GM12873 (cell line): ENCODE results near the gene ZFYVE21.

Experiments
- TF ChIP-seq, protein P1 (sequence below): IDR thresholded peaks from 2 replicates; pipeline ENCODE4 v1.5.1; 2012; ENCODE audit warnings: low read depth, mild to moderate bottlenecking, moderate library complexity, low read length, control low read depth; ENCODE audit not compliant: insufficient read depth; ENCODE audit errors: missing control alignments

Gene ZFYVE21

DNA sequence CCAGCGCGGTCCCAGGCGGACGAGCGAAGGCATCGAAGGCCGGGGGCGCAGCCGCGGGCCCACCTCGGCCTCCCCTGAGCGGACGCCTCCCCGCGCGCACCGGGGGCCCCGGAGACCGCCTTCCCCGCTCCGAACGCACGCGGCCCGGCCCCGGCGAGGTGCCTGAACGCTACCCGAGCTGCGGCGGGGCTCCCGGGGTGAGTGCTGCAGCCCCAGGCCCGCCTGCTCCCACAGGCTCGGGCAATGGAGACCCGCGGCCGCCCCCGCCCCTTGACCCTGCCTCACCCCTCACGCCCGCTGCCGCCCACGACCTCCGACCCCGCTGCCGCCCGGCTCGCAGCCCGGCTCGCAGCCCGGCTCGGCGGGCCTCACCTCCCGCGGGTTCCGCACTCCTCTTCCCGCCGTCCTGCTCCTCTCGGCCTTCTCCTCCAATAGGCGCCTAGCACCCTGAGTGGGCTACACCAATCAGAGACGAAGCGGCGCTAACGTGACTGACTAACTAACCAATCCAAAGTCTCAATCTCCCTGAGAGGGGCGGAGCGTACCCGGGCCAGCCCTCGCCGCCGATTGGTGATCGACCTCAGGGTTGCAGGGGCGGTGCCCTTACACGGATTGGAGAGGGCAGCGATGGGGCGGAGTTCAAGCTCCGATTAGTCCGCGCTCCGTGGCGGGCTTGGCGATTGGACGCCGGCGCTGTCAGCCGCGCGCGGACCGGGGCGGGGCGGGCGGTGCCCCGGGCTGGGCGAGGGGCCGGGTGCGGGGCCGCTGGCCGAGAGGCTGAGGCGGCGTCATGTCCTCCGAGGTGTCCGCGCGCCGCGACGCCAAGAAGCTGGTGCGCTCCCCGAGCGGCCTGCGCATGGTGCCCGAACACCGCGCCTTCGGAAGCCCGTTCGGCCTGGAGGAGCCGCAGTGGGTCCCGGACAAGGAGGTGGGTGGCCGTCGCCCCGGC is at the start of gene ZFYVE21, which contains the start of gene XRCC3:
Gene ZFYVE21, plus strand, starts transcription at position 759 of the 949 bp plus-strand sequence. Its CDS starts 32 bp downstream, at position 791.
Gene XRCC3, minus strand, starts transcription at position 400 of the 949 bp plus-strand sequence. CDS start 4,364 bp downstream, outside the sequence.
- TF ChIP-seq, protein P1, sequence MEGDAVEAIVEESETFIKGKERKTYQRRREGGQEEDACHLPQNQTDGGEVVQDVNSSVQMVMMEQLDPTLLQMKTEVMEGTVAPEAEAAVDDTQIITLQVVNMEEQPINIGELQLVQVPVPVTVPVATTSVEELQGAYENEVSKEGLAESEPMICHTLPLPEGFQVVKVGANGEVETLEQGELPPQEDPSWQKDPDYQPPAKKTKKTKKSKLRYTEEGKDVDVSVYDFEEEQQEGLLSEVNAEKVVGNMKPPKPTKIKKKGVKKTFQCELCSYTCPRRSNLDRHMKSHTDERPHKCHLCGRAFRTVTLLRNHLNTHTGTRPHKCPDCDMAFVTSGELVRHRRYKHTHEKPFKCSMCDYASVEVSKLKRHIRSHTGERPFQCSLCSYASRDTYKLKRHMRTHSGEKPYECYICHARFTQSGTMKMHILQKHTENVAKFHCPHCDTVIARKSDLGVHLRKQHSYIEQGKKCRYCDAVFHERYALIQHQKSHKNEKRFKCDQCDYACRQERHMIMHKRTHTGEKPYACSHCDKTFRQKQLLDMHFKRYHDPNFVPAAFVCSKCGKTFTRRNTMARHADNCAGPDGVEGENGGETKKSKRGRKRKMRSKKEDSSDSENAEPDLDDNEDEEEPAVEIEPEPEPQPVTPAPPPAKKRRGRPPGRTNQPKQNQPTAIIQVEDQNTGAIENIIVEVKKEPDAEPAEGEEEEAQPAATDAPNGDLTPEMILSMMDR = no peak

DNA sequence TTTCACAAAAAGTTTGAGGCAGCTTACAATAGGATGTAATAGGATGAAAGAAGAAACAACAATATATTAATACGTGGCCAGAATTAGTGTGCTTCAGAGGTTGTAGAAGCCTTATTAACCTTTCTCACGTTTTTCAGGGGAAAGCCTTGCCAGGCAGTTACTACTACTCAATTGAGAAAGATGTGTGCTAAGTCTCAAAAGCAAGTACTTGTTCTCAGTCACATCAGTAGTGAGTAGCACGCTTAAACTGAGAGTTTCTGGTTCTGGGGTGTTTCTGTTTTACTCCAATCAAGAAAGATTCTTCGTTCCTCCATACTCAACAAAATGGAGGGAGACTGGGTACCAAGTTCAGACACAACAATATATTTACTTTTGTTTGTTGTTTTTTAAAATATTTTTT is 47.9 kb upstream of the ZFYVE21 start:
- TF ChIP-seq, protein P1 = no peak

DNA sequence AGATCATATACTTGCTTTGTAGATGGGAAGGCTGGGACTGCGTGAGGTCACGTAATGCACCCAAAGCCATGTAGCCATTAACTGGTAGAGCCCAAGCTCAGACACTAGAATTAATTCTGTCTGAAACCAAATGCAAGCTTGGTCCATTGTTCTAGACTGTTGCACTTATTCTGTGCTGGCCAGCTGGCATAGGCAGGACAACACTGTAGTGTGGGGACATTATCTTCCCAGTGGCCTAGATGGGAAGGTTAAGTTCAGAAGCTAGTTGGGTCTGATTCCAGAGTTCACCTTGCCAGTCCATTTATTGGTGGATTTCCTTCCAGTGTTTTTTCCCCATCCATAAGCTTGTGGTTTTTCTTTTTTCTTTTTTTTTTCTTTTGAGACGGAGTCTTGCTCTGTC is 47.5 kb upstream of the ZFYVE21 start:
- TF ChIP-seq, protein P1 = no peak

DNA sequence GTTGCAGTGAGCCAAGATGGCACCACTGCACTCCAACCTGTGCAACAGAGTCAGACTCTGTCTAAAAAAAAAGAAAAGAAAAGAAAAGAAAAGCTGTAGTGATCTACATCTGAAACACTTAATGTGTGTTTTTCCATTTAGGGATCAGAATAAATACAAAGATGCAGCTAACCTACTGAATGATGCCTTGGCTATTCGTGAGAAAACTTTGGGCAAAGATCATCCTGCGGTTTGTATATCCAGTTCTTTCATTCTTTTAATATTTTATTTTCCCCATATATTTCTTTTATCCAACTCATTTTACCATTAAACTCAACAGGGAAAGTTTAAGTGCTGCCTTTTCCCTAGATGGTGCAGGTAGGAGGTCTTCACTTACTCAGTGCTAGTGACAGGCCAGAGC is 46.2 kb upstream of the ZFYVE21 start:
- TF ChIP-seq, protein P1 = no peak

DNA sequence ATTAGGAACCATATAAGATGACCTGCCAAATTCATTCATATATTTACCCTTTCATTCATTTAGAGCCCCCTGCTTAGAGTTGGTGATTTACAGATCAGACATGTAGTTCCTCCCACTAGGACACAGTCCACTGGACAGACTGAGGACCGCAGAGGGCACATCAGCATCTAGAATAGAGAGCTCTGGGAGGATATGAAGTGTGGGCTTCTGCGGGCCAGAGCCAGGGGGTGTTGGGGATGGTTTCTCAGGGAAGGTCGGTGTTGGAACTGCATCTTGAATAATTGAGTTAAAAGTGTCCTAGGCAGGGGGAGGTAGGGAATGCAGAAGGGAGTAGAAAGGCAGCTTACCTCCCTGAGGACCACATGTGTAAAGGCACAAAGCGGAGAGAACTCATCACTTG is 43.7 kb upstream of the ZFYVE21 start:
- TF ChIP-seq, protein P1 = no peak

DNA sequence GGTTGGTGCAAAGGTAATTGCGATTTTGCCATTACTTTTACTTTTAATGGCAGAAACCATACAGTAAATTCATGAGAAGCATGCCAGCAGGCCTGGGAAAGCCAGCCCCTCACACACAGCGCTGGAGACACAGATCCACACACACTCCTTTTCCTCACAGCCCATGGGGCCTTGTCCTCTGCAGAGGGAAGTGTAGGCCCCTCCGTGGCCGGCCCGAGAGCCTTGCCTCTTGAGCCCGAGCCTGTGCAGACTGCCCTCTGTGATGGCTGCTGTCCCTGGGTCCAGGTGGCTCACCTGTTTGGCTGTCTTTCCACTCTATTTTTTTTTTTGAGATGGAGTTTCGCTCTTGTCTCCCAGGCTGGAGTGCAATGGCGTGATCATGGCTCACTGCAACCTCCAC is 39.7 kb upstream of the ZFYVE21 start:
- TF ChIP-seq, protein P1 = no peak

DNA sequence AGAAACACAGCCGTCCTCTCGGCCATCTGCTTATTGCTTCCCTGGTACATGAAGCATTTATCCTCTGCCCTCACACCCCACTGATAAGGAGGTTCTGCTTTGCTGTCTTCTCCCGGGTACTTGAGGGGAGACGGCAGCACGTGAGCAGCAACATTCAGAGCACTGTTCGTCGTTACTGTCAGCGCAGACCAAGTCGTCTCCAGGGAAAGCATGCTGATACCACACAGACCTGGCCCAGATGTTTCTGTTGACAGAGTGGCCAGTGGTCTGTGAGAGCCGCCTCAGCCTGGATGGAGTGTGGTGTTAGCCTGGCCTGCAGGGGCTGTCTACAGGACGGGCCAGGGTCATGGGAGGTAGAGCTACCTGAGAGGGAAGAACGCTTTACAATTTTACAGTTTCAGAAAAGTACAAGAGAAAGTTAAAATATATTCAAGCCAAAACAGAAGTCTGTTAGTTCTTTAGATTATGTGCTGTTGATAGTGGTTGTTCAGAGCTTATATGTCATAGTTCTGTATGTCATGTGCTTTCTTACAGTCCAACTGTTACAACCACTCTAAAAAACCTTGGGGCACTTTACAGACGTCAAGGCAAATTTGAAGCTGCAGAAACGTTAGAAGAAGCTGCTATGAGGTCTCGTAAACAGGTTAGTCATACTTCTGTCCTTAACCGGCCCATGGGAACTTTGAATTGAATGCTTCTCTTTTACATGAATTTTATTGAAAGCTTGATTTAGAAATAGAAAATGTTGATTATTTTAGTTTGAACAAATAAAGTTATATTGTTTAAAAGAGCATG is 38.5 kb upstream of the ZFYVE21 start:
- TF ChIP-seq, protein P1 = no peak
